HUES6 (cell line): ENCODE measurements around the gene SLC37A1.

Experiments
- H3K27ac ChIP-seq: 2 replicates; pipeline ENCODE4 v1.7.0; 2013; ENCODE audit warnings: low read depth, mild to moderate bottlenecking, low read length, inconsistent platforms
- H3K27me3 ChIP-seq: 2 replicates; pipeline ENCODE4 v1.6.1; 2013; ENCODE audit warnings: low read length; ENCODE audit not compliant: control insufficient read depth, insufficient read depth
- H3K36me3 ChIP-seq: 2 replicates; pipeline ENCODE4 v1.6.1; 2013; ENCODE audit warnings: low read length; ENCODE audit not compliant: control insufficient read depth, insufficient read depth
- H3K4me1 ChIP-seq: 2 replicates; pipeline ENCODE4 v1.6.1; 2013; ENCODE audit warnings: low read length; ENCODE audit not compliant: control insufficient read depth, insufficient read depth
- H3K4me3 ChIP-seq: 2 replicates; pipeline ENCODE4 v1.5.1; 2013; ENCODE audit warnings: low read depth, low read length
- H3K9ac ChIP-seq: one replicate; pipeline ENCODE4 v1.6.1; 2013; ENCODE audit warnings: mild to moderate bottlenecking, low read length
- H3K9me3 ChIP-seq: 2 replicates; pipeline ENCODE4 v1.6.1; 2013; ENCODE audit warnings: low read depth, low read length; ENCODE audit not compliant: control insufficient read depth, insufficient read depth

Gene SLC37A1

DNA sequence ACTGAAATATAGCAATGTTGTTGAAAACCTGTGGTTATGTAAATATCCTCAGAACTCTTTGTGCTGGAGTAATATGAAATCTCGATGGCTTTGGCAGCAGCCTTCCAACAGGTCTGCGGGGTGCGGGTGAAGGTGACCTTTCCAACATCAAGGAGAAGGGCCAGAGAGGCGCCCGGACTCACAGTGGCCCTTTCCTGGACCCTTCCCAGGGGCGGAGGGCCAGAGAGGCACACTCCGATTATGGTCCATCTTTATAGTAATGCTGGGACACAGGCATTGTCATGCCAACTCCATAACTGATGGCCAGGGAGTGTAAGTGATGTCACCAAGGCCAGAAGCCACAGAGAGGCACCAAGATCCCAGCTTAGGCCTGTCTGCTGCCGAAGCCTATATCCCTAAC is 18.1 kb downstream of the SLC37A1 start:
- Histone ChIP-seq H3K27ac (no peak overlapping the region), H3K4me3 (no peak overlapping the region), H3K9ac (no peak overlapping the region), H3K9me3 (no peaks in the 10 kb centered on the region), H3K27me3 (no peaks in the 10 kb centered on the region), H3K4me1 (peaks cover 6% of the 10 kb centered on the region), H3K36me3 (peaks cover 15% of the 10 kb centered on the region)

DNA sequence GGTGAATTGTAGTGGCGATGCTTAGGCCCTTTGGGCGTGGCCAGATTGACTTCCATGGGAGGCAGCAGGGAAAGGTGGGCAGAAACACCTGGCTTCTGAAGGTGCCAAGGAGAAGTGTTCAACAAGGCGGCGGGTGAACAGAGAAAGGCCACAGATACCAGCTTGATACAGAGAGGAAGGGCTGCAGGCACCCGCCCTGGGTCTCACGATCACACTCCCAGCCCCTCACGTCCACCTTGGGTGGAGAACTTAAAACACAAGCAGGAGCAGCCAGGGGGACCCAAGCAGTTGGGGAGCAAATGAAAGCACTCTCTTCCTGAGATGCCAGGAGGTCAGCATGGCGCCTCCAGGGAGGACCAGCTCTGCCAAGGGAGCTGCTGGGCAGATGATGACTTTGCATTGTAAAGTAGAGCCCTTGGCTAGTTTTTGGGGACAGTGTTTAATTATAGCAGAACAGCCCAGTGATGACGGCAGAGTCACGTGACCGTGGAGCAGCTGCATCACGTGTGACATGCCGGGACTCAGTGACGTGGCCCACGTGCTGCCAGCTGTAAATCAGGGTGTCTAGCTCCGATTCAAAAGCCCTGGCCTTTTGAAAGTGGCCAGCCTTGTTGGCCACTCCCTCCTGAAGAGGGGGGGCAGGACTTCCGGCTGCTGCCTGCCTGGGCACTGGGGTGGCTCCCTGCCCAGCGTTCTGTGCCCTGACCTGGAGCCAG is 19.0 kb downstream of the SLC37A1 start:
- Histone ChIP-seq H3K27ac (no peak overlapping the region), H3K4me3 (no peak overlapping the region), H3K27me3 (no peaks in the 10 kb centered on the region), H3K4me1 (peaks cover 6% of the 10 kb centered on the region), H3K36me3 (peaks cover 15% of the 10 kb centered on the region), H3K9ac (no peak overlapping the region), H3K9me3 (no peaks in the 10 kb centered on the region)

DNA sequence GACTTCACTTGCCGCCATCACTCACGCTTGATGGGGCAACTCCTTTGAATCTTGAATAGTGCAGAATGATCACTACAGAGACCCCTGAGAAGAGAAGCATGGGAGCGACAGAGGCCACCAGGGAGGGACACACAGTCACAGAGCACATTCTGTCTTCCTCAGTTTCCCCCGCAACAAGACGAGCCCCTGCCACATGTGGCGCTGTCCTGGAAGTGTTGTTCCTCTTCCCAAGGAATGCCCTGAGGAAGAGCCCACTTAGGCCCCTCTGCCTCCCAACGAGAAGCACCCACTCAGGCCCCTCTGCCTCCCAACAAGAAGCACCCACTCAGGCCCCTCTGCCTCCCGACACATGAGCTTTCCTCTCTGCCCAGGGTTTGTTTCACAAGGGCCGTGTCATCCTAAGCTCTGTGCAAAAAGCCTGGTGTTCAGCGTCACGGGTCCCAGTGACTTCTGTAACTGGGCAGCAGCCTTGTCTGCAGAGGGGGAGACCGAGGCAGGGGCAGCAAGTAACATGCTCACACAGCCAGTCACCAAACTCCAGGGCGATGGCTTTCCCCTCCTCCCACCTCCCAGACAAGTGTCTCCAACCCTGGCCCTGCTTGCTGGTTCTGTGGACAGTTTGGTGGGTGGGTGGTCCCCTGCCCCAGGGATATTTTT is 19.8 kb downstream of the SLC37A1 start:
- Histone ChIP-seq H3K9me3 (no peaks in the 10 kb centered on the region), H3K27me3 (no peaks in the 10 kb centered on the region), H3K27ac (no peak overlapping the region), H3K36me3 (peaks cover 15% of the 10 kb centered on the region), H3K4me3 (no peak overlapping the region), H3K4me1 (peaks cover 8% of the 10 kb centered on the region), H3K9ac (no peak overlapping the region)

DNA sequence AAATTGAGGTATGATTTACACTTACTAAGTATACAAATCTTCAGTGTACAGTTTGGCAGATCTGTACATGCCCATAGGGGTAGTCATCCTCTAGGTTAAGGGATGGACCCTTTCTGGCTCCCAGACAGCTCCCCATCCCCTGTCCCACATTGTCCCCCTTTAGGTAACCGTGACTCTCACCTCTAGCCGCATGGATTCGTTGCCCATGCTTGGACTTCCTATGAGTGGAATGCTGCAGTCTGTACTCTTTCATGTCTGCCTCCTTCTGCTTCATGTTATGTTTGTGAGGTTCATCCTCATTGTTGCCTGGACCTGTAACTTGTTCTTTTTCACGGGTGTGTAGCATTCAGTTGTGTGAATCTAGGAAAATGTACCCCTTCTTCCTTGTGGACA is 20.3 kb downstream of the SLC37A1 start:
- H3K4me1 ChIP-seq: peaks cover 13% of the 10 kb centered on the region
- H3K4me3 ChIP-seq: no peak overlapping the region
- H3K9me3 ChIP-seq: no peaks in the 10 kb centered on the region
- no peak overlapping the region for H3K9ac ChIP-seq
- H3K27ac ChIP-seq: no peak overlapping the region
- peaks cover 15% of the 10 kb centered on the region for H3K36me3 ChIP-seq
- no peaks in the 10 kb centered on the region for H3K27me3 ChIP-seq

DNA sequence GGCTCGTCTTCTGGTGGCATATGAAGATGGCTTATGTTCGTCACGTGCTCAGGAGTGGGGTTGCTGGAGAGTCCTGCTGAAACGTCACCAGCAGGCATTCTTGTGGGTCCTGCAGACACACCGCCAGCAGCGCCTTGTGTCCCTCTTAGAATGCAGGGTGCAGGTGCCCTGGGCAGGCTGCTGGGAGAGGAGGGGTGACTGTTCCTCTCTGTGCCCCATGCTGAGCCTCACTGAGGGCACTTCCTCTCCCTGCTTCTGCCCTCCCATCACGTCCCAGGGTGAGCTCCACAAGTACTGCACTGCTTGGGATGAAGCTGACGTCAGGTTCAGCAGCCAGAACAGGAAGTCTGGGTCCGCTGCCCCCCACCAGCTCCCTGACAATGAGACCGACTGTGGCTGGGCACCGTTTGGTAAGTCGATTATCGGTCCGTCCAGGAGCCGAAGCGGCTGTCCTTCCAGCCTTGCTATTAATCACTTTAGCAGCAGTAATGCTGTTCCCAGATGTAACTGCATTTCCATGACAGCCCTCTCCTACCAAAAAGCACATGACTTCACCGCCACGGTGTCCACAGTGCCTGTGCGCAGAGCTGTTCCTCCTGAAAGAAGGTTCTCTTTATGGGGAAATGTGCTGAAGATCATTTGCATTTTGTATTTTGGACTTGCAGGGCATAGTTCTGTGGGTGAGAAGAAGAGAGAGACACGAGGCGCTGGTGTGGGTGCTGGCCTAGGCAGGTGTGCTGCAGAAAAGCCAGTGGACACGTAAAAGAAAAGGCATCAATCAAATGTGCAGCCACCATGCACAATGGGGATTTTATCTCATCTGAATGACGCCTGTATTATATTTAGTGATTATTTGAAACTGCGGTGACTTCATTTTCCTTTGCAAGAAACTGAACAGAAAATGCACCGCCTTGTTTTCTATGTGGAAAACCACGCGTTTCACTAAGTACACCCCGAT is 21.0 kb downstream of the SLC37A1 start:
- Histone ChIP-seq H3K27ac (no peak overlapping the region), H3K9me3 (no peaks in the 10 kb centered on the region), H3K36me3 (peaks cover 11% of the 10 kb centered on the region), H3K4me1 (peaks cover 14% of the 10 kb centered on the region), H3K27me3 (no peaks in the 10 kb centered on the region), H3K9ac (no peak overlapping the region), H3K4me3 (no peak overlapping the region)

DNA sequence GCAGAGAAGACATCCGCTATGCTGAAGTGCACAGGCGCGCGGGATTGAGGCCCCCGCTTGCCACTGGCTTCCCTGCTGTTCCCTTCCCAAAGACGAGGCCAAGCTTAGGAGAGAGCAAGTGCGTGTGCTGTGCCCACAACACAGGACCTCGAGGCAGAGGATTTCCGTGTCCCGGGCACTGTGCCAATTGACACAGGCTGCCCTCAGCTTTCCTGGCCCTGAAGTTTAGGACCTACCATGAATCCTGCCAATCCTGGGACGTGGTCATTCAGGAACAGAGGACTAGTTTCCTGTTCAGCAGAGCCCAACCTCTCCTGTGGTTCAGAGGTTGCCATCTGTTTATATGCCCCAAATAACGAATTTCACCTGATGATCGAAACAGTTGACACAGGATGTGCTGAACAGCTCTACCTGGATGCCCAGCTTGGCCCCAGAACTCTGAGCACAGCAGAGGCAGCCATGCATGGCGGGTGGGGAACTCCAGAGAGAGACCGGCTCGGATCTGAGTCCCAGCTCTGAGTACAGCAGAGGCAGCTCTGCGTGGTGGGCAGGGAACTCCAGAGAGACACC is 22.0 kb downstream of the SLC37A1 start:
- Histone ChIP-seq H3K27ac (no peak overlapping the region), H3K27me3 (no peaks in the 10 kb centered on the region), H3K4me3 (no peak overlapping the region), H3K4me1 (peaks cover 14% of the 10 kb centered on the region), H3K9ac (no peak overlapping the region), H3K9me3 (no peaks in the 10 kb centered on the region), H3K36me3 (peaks cover 11% of the 10 kb centered on the region)

DNA sequence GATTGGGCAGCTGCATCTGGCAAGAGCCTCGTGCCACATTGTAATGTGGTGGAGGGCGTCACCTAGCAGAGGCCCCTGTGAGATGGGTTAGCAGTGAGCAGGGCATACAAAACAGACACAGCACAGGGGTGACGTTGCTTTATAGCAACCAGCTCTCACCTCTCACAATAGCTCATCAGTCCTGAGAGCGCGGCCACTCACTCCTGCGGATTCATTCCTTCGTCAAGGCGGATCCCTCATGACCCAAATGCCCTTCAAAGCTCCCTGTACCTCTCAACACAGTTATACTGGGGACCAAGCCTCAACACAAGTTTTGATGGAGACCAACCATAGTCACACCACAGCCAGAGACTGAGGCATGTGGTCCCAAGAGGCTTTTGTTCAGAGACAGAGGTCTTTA is 22.9 kb downstream of the SLC37A1 start:
- H3K4me3 ChIP-seq: no peak overlapping the region
- H3K4me1 ChIP-seq: peaks cover 11% of the 10 kb centered on the region
- H3K9me3 ChIP-seq: no peaks in the 10 kb centered on the region
- no peak overlapping the region for H3K9ac ChIP-seq
- H3K36me3 ChIP-seq: peaks cover 11% of the 10 kb centered on the region
- H3K27me3 ChIP-seq: no peaks in the 10 kb centered on the region
- no peak overlapping the region for H3K27ac ChIP-seq

DNA sequence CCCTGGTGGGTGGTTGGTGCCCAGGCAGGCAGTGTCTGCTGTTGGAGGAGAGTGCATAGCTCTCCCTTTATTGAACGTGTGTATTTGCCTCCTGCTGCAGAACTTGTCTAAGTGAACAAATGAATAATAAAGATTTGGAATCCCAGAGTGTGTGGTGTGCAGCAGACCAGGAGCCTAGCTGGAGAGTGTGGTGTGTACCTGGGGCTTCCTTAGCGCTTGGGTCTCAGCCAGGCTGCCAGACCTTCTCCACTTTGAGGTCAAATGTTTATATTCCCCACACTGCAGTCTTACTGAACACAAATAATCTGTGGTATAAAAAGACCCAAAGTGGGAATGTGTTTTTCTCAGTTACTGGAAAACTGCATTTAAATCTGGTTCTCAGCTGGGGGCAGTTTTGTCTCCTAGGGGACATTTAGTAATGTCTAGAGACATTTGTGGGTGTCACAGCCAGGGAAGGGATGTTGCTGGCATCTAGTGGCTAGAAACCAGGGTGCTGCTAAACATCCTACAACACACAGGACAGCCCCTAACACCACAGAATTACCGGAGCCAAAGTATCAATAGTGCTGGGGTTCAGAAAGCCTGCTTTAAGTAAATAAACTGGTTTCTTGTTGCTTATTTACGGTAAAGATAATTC is 23.6 kb downstream of the SLC37A1 start:
- Histone ChIP-seq H3K27ac (no peak overlapping the region), H3K9me3 (no peaks in the 10 kb centered on the region), H3K4me1 (peaks cover 11% of the 10 kb centered on the region), H3K4me3 (no peak overlapping the region), H3K36me3 (peaks cover 13% of the 10 kb centered on the region), H3K27me3 (no peaks in the 10 kb centered on the region), H3K9ac (no peak overlapping the region)

DNA sequence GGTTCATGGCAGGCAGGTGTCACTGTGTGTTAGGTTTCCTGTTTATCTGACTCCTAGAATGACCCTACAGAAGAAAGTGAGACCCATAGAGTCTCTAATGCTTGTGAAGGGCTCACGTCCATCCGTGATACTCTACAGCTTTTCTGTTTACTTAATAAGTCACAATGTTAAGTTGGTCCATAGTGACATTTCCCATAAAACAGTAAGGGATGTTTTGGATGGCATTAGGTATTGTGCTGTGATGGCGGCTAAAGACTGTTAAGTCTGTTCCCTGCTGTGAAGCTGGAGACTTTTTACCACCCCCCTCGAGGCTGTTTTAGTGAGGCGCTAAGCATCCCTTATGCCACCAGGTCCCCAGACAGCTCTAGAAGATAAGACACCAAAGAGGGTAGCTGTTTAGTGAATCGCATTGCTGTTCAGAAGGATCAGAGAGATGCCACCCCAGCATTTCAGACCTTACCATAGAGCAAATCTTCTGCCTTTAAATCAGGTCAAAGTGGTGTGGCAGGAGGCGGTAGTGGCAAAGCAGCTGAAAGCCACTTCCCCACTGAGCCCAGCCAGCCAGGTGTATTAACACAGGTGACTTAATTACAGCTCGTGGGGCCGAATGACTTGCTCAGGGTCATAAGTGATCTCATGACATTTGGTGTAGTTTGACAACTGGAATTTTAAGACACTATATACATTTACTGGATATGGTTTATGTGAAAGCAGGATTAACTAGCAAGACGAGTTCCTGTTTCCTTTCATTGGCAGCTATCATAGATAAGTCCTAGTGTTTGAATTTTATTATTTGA is 25.0 kb downstream of the SLC37A1 start:
- Histone ChIP-seq H3K27ac (no peak overlapping the region), H3K27me3 (no peaks in the 10 kb centered on the region), H3K9ac (no peak overlapping the region), H3K4me1 (peaks cover 11% of the 10 kb centered on the region), H3K4me3 (no peak overlapping the region), H3K36me3 (peaks cover 25% of the 10 kb centered on the region), H3K9me3 (no peaks in the 10 kb centered on the region)

DNA sequence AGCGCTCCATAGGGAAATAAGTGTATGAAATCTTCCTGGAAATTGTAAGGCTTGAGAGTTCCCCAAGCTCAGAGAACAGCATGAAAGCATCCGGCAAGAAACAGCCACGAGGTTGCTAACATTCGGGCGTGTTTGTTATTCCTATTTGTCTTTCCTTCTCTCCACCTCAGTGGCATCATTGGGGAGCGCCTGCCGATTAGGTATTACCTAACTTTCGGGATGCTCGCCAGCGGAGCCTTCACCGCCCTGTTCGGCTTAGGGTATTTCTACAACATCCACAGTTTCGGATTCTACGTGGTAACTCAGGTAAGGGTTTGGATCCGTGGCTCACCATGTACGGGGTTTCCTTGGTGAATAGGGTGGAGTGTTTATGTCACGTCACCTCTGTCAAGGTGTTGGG is 25.7 kb downstream of the SLC37A1 start:
- H3K9ac ChIP-seq: no peak overlapping the region
- H3K4me3 ChIP-seq: no peak overlapping the region
- peaks cover 11% of the 10 kb centered on the region for H3K4me1 ChIP-seq
- H3K36me3 ChIP-seq: peaks cover 25% of the 10 kb centered on the region
- H3K9me3 ChIP-seq: no peaks in the 10 kb centered on the region
- no peaks in the 10 kb centered on the region for H3K27me3 ChIP-seq
- no peak overlapping the region for H3K27ac ChIP-seq
